OCI-LY3 (cell line): ENCODE results near the gene PMM2.

Experiments used
- EZH2phosphoT487 ChIP-seq: fragments of 200-600 bp; shearing (Covaris generic); IDR thresholded peaks from 2 replicates; pipeline ENCODE4 v1.6.1; 2018; ENCODE audit warnings: antibody characterized with exemption, mixed run types, low read depth
- TF ChIP-seq, protein P1 (sequence below): fragments of 200-600, 300-600 bp; sonication (generic); IDR thresholded peaks from 2 replicates; pipeline ENCODE4 v1.5.1; 2014; ENCODE audit warnings: antibody characterized with exemption, low read length, low read depth

- TF ChIP-seq, protein P1, sequence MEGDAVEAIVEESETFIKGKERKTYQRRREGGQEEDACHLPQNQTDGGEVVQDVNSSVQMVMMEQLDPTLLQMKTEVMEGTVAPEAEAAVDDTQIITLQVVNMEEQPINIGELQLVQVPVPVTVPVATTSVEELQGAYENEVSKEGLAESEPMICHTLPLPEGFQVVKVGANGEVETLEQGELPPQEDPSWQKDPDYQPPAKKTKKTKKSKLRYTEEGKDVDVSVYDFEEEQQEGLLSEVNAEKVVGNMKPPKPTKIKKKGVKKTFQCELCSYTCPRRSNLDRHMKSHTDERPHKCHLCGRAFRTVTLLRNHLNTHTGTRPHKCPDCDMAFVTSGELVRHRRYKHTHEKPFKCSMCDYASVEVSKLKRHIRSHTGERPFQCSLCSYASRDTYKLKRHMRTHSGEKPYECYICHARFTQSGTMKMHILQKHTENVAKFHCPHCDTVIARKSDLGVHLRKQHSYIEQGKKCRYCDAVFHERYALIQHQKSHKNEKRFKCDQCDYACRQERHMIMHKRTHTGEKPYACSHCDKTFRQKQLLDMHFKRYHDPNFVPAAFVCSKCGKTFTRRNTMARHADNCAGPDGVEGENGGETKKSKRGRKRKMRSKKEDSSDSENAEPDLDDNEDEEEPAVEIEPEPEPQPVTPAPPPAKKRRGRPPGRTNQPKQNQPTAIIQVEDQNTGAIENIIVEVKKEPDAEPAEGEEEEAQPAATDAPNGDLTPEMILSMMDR = no peak
- TF ChIP-seq EZH2phosphoT487 = no peak
Observed at GRCh38 chr16:8887431-8887765, 89.8 kb downstream of the PMM2 start.
